Keratinocyte (primary cell): ENCODE measurements around the gene NOD1. TPM values are rescaled to one million over a fixed set of nuclear protein-coding genes. Genes with fewer than 3 reads are reported as not detected.

Source experiments
- DNase-seq: peaks from one replicate; pipeline ENCODE4 v3.0.0-alpha.2; 2011; ENCODE audit warnings: low read depth, missing footprints, low spot score
- FAIRE-seq: peaks from 2 replicates; lab custom pipeline; 2011; peaks lifted over from hg19 to GRCh38; lab: Jason Lieb, UNC
- H2AFZ ChIP-seq: 2 replicates; pipeline ENCODE4 v1.6.0; 2012; ENCODE audit warnings: low read length, control low read depth, inconsistent platforms; ENCODE audit not compliant: control insufficient read depth
- H3K27ac ChIP-seq: 2 replicates; pipeline ENCODE4 v1.5.1; 2011; ENCODE audit warnings: low read length; ENCODE audit not compliant: control insufficient read depth, insufficient read depth
- H3K27me3 ChIP-seq: 3 replicates; pipeline ENCODE4 v1.6.0; 2011; ENCODE audit warnings: low read length; ENCODE audit not compliant: control insufficient read depth, insufficient read depth; ENCODE audit errors: extremely low read depth
- H3K36me3 ChIP-seq, 2 experiments: 2 replicates in 1 of 2; 3 replicates in 1 of 2; pipeline ENCODE4 v1.5.1; 2011; ENCODE audit warnings: low read length in 2 of 2, mild to moderate bottlenecking in 1 of 2; ENCODE audit not compliant: control insufficient read depth in 2 of 2, insufficient read depth in 2 of 2; ENCODE audit errors: extremely low read depth in 1 of 2
- H3K4me1 ChIP-seq: 3 replicates; pipeline ENCODE4 v1.5.1; 2011; ENCODE audit warnings: low read length; ENCODE audit not compliant: control insufficient read depth, insufficient read depth; ENCODE audit errors: extremely low read depth
- H3K4me2 ChIP-seq: 3 replicates; pipeline ENCODE4 v1.6.0; 2011; ENCODE audit warnings: low read depth, low read length; ENCODE audit not compliant: control insufficient read depth, insufficient read depth; ENCODE audit errors: extremely low read depth
- H3K4me3 ChIP-seq, 3 experiments: fragments of 200-600 bp in 1 of 3; sonication (generic) in 1 of 3; 2 replicates in 2 of 3; 3 replicates in 1 of 3; pipeline ENCODE4 v1.5.1; 2011 to 2016; ENCODE audit warnings: low read length in 3 of 3, mild to moderate bottlenecking in 3 of 3, control low read depth in 2 of 3, inconsistent platforms in 1 of 3, low read depth in 1 of 3, mixed read lengths in 1 of 3, mixed run types in 1 of 3, moderate library complexity in 1 of 3; ENCODE audit not compliant: control insufficient read depth in 2 of 3, insufficient read depth in 2 of 3; ENCODE audit errors: extremely low read depth in 1 of 3
- H3K79me2 ChIP-seq: 2 replicates; pipeline ENCODE4 v1.6.0; 2012; ENCODE audit warnings: low read length; ENCODE audit not compliant: control insufficient read depth, insufficient read depth
- H3K9ac ChIP-seq: 3 replicates; pipeline ENCODE4 v1.6.0; 2011; ENCODE audit warnings: low read length; ENCODE audit not compliant: control insufficient read depth, insufficient read depth; ENCODE audit errors: extremely low read depth
- H3K9me1 ChIP-seq: 3 replicates; pipeline ENCODE4 v1.6.0; 2011; ENCODE audit warnings: low read length; ENCODE audit not compliant: control insufficient read depth, insufficient read depth; ENCODE audit errors: extremely low read depth
- H3K9me3 ChIP-seq: 2 replicates; pipeline ENCODE4 v1.5.1; 2012; ENCODE audit warnings: low read depth, low read length; ENCODE audit not compliant: control insufficient read depth
- H4K20me1 ChIP-seq: 3 replicates; pipeline ENCODE4 v1.6.0; 2011; ENCODE audit warnings: low read length; ENCODE audit not compliant: control insufficient read depth, insufficient read depth; ENCODE audit errors: extremely low read depth
- EZH2 ChIP-seq: IDR thresholded peaks from one replicate; pipeline ENCODE4 v1.6.1; 2012; ENCODE audit warnings: inconsistent platforms, mild to moderate bottlenecking, low read length, moderate library complexity
- dilution Hi-C: fragments of 300-500 bp; cut with MboI; formaldehyde crosslinking; loops from one replicate; pipeline ENCODE4 v1.7.0; 2020; ENCODE audit warnings: low sequenced_read_pairs; ENCODE audit not compliant: extremely low pct_ligation_motif_present
- polyA plus RNA-seq, 5 experiments: library from polyadenylated mRNA; depleted of rRNA in 3 of 5; stranded (reverse) in 3 of 5; stranded (forward) in 1 of 5; unstranded in 1 of 5; fragments of >200 nt; gene quantifications; 1 replicate in 1 of 5; 2 replicates in 3 of 5; 3 replicates in 1 of 5; pipeline versions ENCODE4 v1.2.1 to v1.2.3, GENCODE V29; 2011 to 2012; ENCODE audit warnings: missing spikeins in 2 of 5, low read depth in 1 of 5, low replicate concordance in 1 of 5
- TF ChIP-seq, protein P1 (sequence below), 3 experiments: IDR thresholded peaks in 1 of 3; conservative IDR thresholded peaks in 1 of 3; optimal IDR thresholded peaks in 1 of 3; 2 replicates in 2 of 3; 3 replicates in 1 of 3; pipeline versions ENCODE3 to v1.5.1; 2011; ENCODE audit warnings: low read length in 3 of 3, mild to moderate bottlenecking in 3 of 3, moderate library complexity in 2 of 3, control low read depth in 1 of 3, inconsistent platforms in 1 of 3; ENCODE audit not compliant: insufficient read depth in 2 of 3; ENCODE audit errors: extremely low read depth in 1 of 3

NOD1 gene
- polyA plus RNA-seq, 1 donor (not counting 4 experiments of a cell fraction or from before 2014, with no cell fraction given) = 4.3 TPM

GRCh38 chr7:30524545-30524944 is 46.0 kb upstream of the NOD1 start:
- H3K9ac ChIP-seq = no peak overlapping the region
- H3K9me1 ChIP-seq = no peaks in the 10 kb centered on the region
- FAIRE-seq = no peak
- H3K4me3 ChIP-seq = no peak overlapping the region
- no peaks in the 10 kb centered on the region for H3K27me3 ChIP-seq
- no peaks in the 10 kb centered on the region for H3K9me3 ChIP-seq
- no peak overlapping the region for H2AFZ ChIP-seq
- no peak for DNase-seq
- dilution Hi-C loops = no loop called here
- no peaks in the 10 kb centered on the region for H3K36me3 ChIP-seq
- no peak overlapping the region for H3K27ac ChIP-seq
- no peak overlapping the region for H3K4me2 ChIP-seq
- no peaks in the 10 kb centered on the region for H4K20me1 ChIP-seq
- no peaks in the 10 kb centered on the region for H3K79me2 ChIP-seq
- TF ChIP-seq, protein P1, sequence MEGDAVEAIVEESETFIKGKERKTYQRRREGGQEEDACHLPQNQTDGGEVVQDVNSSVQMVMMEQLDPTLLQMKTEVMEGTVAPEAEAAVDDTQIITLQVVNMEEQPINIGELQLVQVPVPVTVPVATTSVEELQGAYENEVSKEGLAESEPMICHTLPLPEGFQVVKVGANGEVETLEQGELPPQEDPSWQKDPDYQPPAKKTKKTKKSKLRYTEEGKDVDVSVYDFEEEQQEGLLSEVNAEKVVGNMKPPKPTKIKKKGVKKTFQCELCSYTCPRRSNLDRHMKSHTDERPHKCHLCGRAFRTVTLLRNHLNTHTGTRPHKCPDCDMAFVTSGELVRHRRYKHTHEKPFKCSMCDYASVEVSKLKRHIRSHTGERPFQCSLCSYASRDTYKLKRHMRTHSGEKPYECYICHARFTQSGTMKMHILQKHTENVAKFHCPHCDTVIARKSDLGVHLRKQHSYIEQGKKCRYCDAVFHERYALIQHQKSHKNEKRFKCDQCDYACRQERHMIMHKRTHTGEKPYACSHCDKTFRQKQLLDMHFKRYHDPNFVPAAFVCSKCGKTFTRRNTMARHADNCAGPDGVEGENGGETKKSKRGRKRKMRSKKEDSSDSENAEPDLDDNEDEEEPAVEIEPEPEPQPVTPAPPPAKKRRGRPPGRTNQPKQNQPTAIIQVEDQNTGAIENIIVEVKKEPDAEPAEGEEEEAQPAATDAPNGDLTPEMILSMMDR (optimal IDR thresholded peaks at IDR 0.05 in 1 of 3, IDR thresholded peaks at IDR 0.05 in 1 of 3, conservative IDR thresholded peaks at IDR 0.05 in 1 of 3; ENCODE audit: extremely low read depth in 1 of 3, insufficient read depth in 2 of 3, low read length in 3 of 3) = no peak
- TF ChIP-seq EZH2 = no peak
- H3K4me1 ChIP-seq = peaks cover 18% of the 10 kb centered on the region

GRCh38 chr7:30523466-30523865 is 44.9 kb upstream of the NOD1 start:
- Histone ChIP-seq H2AFZ (no peak overlapping the region), H3K4me3 (no peak overlapping the region), H3K79me2 (no peaks in the 10 kb centered on the region), H3K9ac (no peak overlapping the region), H3K36me3 (no peaks in the 10 kb centered on the region), H3K9me1 (no peaks in the 10 kb centered on the region), H3K4me1 (peaks cover 18% of the 10 kb centered on the region), H4K20me1 (no peaks in the 10 kb centered on the region), H3K27ac (no peak overlapping the region), H3K4me2 (no peak overlapping the region), H3K27me3 (no peaks in the 10 kb centered on the region), H3K9me3 (no peaks in the 10 kb centered on the region)
- DNase-seq = no peak
- FAIRE-seq = no peak
- dilution Hi-C loops = no loop called here
- TF ChIP-seq EZH2 = no peak
- TF ChIP-seq, protein P1 (optimal IDR thresholded peaks at IDR 0.05 in 1 of 3, IDR thresholded peaks at IDR 0.05 in 1 of 3, conservative IDR thresholded peaks at IDR 0.05 in 1 of 3; ENCODE audit: extremely low read depth in 1 of 3, insufficient read depth in 2 of 3, low read length in 3 of 3) = no peak
